ENCODE measurements around the gene MUC4. TPM values are rescaled to one million over a fixed set of nuclear protein-coding genes. Genes with fewer than 3 reads are reported as not detected.

The MUC4 gene
- total and polyA plus RNA-seq, 2 experiments from 2014 or later: not detected

DNA sequence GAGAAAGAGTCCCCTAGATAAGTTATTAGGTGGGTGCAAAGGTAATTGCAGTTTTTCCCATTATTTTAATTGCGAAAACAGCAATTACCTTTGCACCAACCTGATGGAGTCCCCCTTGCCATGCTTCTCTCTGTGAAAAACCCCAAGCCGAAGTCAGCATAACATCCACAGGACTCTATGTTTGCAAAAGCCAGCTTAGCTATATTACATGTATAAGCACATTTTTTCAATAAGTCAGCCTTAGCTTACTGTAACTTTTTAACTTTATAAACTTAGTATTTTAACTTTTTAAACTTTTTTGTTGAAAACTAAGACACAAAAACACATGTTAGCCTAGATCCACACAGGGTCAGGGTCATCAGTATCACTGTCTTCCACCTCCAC, 112.3 kb downstream of the MUC4 start:
- WGBS, 2 experiments (ENCODE audit: low coverage in 1 of 2, low lambda C conversion rate in 2 of 2, missing lambda C conversion rate in 2 of 2): 68 to 77% methylated on average over 2 of the region's 2 CpGs

DNA sequence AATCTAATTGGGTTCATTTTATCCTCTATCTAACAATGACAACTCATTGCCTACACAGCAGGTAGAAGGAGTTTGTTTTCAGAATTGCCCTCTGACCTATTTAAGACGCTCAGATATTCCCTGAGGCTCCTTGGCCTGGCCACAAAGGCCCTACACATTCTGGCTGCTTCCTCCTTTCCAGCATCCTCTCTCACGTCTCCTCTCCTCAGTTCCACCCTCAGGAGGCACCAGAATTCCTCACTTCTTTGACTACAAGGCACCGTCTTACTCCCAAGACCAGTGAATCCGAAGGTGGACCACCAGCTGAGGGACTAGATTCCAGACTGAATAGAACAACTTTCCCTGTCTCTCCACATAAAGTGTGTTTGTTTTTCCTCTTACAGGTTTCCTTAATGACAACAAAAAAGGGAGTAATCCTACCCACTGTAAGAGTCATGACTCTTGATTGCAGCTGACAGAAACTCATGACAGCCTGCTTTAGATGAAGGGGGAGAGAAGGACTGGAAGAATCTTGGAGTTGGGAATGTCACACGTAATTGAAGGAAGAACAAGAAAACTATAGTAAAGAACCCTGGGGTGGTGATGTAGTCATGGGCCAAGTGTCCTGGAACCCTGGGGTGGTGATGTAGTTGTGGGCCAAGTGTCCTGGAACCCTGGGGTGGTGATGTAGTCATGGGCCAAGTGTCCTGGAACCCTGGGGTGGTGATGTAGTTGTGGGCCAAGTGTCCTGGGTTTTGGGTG, 112.9 kb downstream of the MUC4 start:
- TF ChIP-seq EZH2phosphoT487 (IDR thresholded peaks at IDR 0.05; ENCODE audit: insufficient read depth, low read depth): no peak
- Histone ChIP-seq H3K4me3 (no peak overlapping the region), H3K27ac (no peak overlapping the region), H3K79me2 (ENCODE audit: insufficient read depth) (no peaks in the 10 kb centered on the region), H3K36me3 (ENCODE audit: low read depth) (no peaks in the 10 kb centered on the region), H3K9ac (no peak overlapping the region), H4K20me1 (ENCODE audit: insufficient read depth) (no peaks in the 10 kb centered on the region), H3K9me3 (ENCODE audit: low read depth) (no peaks in the 10 kb centered on the region), H2AFZ (no peak overlapping the region), H3K9me2 (ENCODE audit: insufficient read depth) (no peaks in the 10 kb centered on the region), H3K4me2 (ENCODE audit: unreplicated experiment) (no peak overlapping the region), H3K27me3 (replicated peaks; ENCODE audit: insufficient read depth) (no peaks in the 10 kb centered on the region), H3K4me1 (ENCODE audit: insufficient read depth) (peaks cover 11% of the 10 kb centered on the region), H3F3A (ENCODE audit: insufficient read depth) (no peaks in the 10 kb centered on the region; the same call in 1 of the 2 replicates)
- 80 to 90% methylated on average over 5 of the region's 5 CpGs for WGBS, 2 experiments (ENCODE audit: low coverage in 1 of 2, low lambda C conversion rate in 2 of 2, missing lambda C conversion rate in 2 of 2)
- in situ Hi-C loops (cut with MboI): no loop called here
- DNase-seq: no peak

More for the DNA sequence above, 112.3 kb downstream of the MUC4 start:
- Histone ChIP-seq H3K9me2 (ENCODE audit: insufficient read depth) (no peaks in the 10 kb centered on the region), H3K4me2 (ENCODE audit: unreplicated experiment) (no peak overlapping the region), H2AFZ (no peak overlapping the region), H4K20me1 (ENCODE audit: insufficient read depth) (no peaks in the 10 kb centered on the region), H3K79me2 (ENCODE audit: insufficient read depth) (no peaks in the 10 kb centered on the region), H3K27me3 (replicated peaks; ENCODE audit: insufficient read depth) (no peaks in the 10 kb centered on the region), H3K27ac (no peak overlapping the region), H3K4me3 (no peak overlapping the region), H3K36me3 (ENCODE audit: low read depth) (no peaks in the 10 kb centered on the region), H3K4me1 (ENCODE audit: insufficient read depth) (peaks cover 11% of the 10 kb centered on the region), H3K9ac (no peak overlapping the region), H3K9me3 (ENCODE audit: low read depth) (no peaks in the 10 kb centered on the region), H3F3A (ENCODE audit: insufficient read depth) (no peaks in the 10 kb centered on the region; the same call in 1 of the 2 replicates)
- TF ChIP-seq EZH2phosphoT487 (IDR thresholded peaks at IDR 0.05; ENCODE audit: insufficient read depth, low read depth): no peak
- no peak for TF ChIP-seq EZH2 (IDR thresholded peaks at IDR 0.05; ENCODE audit: insufficient read depth, poor library complexity, severe bottlenecking)
- no peak for DNase-seq
- in situ Hi-C loops (cut with MboI): no loop called here

DNA sequence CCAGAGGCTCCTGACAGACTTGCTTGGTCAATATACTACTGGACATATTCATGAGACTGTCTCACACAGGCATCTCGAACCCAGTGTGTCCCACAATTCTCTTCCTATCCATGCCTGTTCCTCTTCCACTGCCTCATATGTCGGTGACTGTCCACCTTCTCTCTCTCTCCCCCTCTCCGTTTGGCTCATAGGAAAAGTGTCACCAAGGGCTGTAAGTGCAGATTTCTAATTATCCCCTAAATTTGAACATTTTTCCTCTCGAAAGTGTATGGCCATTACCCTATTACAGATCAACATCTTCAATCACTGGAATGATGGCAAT, 113.4 kb downstream of the MUC4 start:
- Histone ChIP-seq H3K36me3 (ENCODE audit: low read depth) (no peaks in the 10 kb centered on the region), H3K27ac (peak overlapping the region; percentile 34), H3K9me2 (ENCODE audit: insufficient read depth) (no peaks in the 10 kb centered on the region), H2AFZ (no peak overlapping the region), H3K9me3 (ENCODE audit: low read depth) (no peaks in the 10 kb centered on the region), H3F3A (ENCODE audit: insufficient read depth) (no peaks in the 10 kb centered on the region; the same call in 1 of the 2 replicates), H3K27me3 (replicated peaks; ENCODE audit: insufficient read depth) (no peaks in the 10 kb centered on the region), H3K4me1 (ENCODE audit: insufficient read depth) (peaks cover 11% of the 10 kb centered on the region), H3K4me2 (ENCODE audit: unreplicated experiment) (peak overlapping the region; percentile 20), H3K79me2 (ENCODE audit: insufficient read depth) (no peaks in the 10 kb centered on the region), H3K9ac (no peak overlapping the region), H4K20me1 (ENCODE audit: insufficient read depth) (no peaks in the 10 kb centered on the region), H3K4me3 (no peak overlapping the region)
- no peak for TF ChIP-seq EZH2phosphoT487 (IDR thresholded peaks at IDR 0.05; ENCODE audit: insufficient read depth, low read depth)
- no peak for TF ChIP-seq EZH2 (IDR thresholded peaks at IDR 0.05; ENCODE audit: insufficient read depth, poor library complexity, severe bottlenecking)
- in situ Hi-C loops (cut with MboI): no loop called here
- DNase-seq: no peak
- 83 to 89% methylated on average over 4 of the region's 4 CpGs for WGBS, 2 experiments (ENCODE audit: low coverage in 1 of 2, low lambda C conversion rate in 2 of 2, missing lambda C conversion rate in 2 of 2)

DNA sequence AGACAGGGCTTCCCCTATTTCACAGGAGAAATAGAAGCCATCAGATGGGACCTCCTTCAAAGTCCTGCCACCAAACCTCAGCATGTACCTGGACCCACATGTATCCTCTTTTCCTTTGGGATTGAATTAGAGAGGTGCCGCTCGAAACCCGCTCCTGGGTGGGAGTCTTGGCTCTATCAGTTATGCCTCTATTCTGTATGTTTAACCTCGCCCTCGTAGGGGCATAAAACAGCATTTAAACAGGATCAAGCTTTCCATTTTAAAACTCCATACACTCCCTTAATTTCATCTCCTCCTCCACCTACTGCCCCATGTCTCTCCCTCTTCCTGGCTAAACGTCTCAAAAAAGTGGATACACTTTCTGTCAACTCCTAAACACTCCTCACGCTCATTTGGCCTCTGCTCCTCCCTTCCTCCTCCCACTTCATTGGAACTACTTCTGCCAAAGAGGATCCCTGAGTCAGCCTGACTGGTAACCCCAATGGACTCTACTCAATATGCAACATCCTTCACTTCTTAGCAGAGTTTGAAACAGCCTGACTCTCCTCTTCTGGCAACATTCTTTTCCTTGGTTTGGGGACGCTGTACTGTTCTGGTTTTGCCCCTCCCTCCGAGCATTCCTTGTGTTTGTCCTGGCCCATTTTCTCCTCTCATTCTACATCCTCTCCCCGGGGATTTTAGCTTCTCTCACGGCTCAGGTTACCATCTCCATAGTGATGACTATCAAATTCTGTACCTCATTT, 114.0 kb downstream of the MUC4 start:
- Histone ChIP-seq H3K4me1 (ENCODE audit: insufficient read depth) (peaks cover 11% of the 10 kb centered on the region), H2AFZ (no peak overlapping the region), H3K4me3 (no peak overlapping the region), H3K27ac (peak overlapping the region; percentile 34), H3K9me3 (ENCODE audit: low read depth) (no peaks in the 10 kb centered on the region), H3K9me2 (ENCODE audit: insufficient read depth) (no peaks in the 10 kb centered on the region), H3K36me3 (ENCODE audit: low read depth) (no peaks in the 10 kb centered on the region), H3K4me2 (ENCODE audit: unreplicated experiment) (peak overlapping the region; percentile 20), H3K27me3 (replicated peaks; ENCODE audit: insufficient read depth) (no peaks in the 10 kb centered on the region), H3K79me2 (ENCODE audit: insufficient read depth) (no peaks in the 10 kb centered on the region), H3K9ac (no peak overlapping the region), H4K20me1 (ENCODE audit: insufficient read depth) (no peaks in the 10 kb centered on the region), H3F3A (ENCODE audit: insufficient read depth) (no peaks in the 10 kb centered on the region; the same call in 1 of the 2 replicates)
- TF ChIP-seq EZH2 (IDR thresholded peaks at IDR 0.05; ENCODE audit: insufficient read depth, poor library complexity, severe bottlenecking): no peak
- TF ChIP-seq EZH2phosphoT487 (IDR thresholded peaks at IDR 0.05; ENCODE audit: insufficient read depth, low read depth): no peak
- peak; percentile 89 for DNase-seq
- in situ Hi-C loops (cut with MboI): no loop called here
- 55 to 56% methylated on average over 11 of the region's 11 CpGs for WGBS, 2 experiments (ENCODE audit: low coverage in 1 of 2, low lambda C conversion rate in 2 of 2, missing lambda C conversion rate in 2 of 2)

MicroRNA genes within 50 kb of the gene (microRNA counts, 767-probe panel; counts per million panel counts)
- microRNA hsa-miR-570-3p: 447 counts per million, percentile 86 among the panel's probes with 10 or more counts

Small RNA genes within 50 kb of the gene (microRNA-seq; reads per million reads assigned to microRNA genes)
- not detected for gene MIR570 (ENCODE audit: borderline number of aligned reads)

Small RNA genes within 50 kb of the gene (small RNA-seq; reads per million reads assigned to genes)
- not detected for gene MIR570 (ENCODE audit: low read depth, low replicate concordance)

Other genes starting within 250 kb of the MUC4 start
- gene APOD, start 228.0 kb downstream of the MUC4 start, total RNA-seq (2014; rRNA removed; shearing (Covaris generic)): 0.97 TPM in 1 of 2 replicates, not detected in the other
- 3.7 and 4.7 TPM in 2 replicates for gene APOD, start 228.0 kb downstream of the MUC4 start, polyA plus RNA-seq (2016; fragmentation: Nextera tagmentation; extraction: Ambion mirVana)
- gene MUC20, start 91.0 kb downstream of the MUC4 start, total RNA-seq (2014; rRNA removed; shearing (Covaris generic)): not detected in 2 replicates
- not detected in 2 replicates for gene MUC20, start 91.0 kb downstream of the MUC4 start, polyA plus RNA-seq (2016; fragmentation: Nextera tagmentation; extraction: Ambion mirVana)
- gene TNK2, start 96.6 kb upstream of the MUC4 start, total RNA-seq (2014; rRNA removed; shearing (Covaris generic)): 8.5 and 12.3 TPM in 2 replicates
- gene TNK2, start 96.6 kb upstream of the MUC4 start, polyA plus RNA-seq (2016; fragmentation: Nextera tagmentation; extraction: Ambion mirVana): 3.2 and 3.4 TPM in 2 replicates